A549 (cell line): ENCODE measurements around the gene GMDS. TPM values are rescaled to one million over a fixed set of nuclear protein-coding genes. Genes with fewer than 3 reads are reported as not detected.

Source experiments
- ATAC-seq, 2 experiments: fragments of 200-7000 bp in 1 of 2; fragments of >200 bp in 1 of 2; cut with Nextera tagmentation in 1 of 2; cut with Tn5 transposase in 1 of 2; 3 replicates each; pipeline versions ENCODE4 v1.8.0 to v1.9.1; 2018 to 2020; ENCODE audit warnings: mild to moderate bottlenecking in 1 of 2, moderate library complexity in 1 of 2
- CTCF ChIA-PET: fragments of 300-600 bp; sonication (Branson Sonifier 250); formaldehyde crosslinking; extraction: SDS; loops from one replicate; lab custom pipeline; 2021; ENCODE audit warnings: antibody characterized with exemption, inconsistent platforms; lab: Yijun Ruan, JAX
- POLR2A ChIA-PET: fragments of 350-600 bp; formaldehyde crosslinking; extraction: SDS; loops from one replicate; lab custom pipeline; 2021; ENCODE audit warnings: antibody characterized with exemption, inconsistent platforms; lab: Yijun Ruan, JAX
- DNase-seq, 2 experiments: peaks; one replicate each; pipeline versions ENCODE4 v3.0.0 to v3.0.0-alpha.2; 2011 to 2016; ENCODE audit warnings: low read depth in 1 of 2, low spot score in 1 of 2
- FAIRE-seq: peaks from 2 replicates; lab custom pipeline; 2011; peaks lifted over from hg19 to GRCh38; lab: Jason Lieb, UNC
- H3K27ac ChIP-seq, 2 experiments: fragments of >200 bp; sonication (Bioruptor Twin); formaldehyde crosslinking; 3 replicates each; pipeline ENCODE4 v1.5.1; 2016 to 2017
- H3K4me1 ChIP-seq: fragments of >200 bp; sonication (Bioruptor Twin); formaldehyde crosslinking; 3 replicates; pipeline ENCODE4 v1.6.1; 2016
- H3K4me2 ChIP-seq: fragments of >200 bp; sonication (Bioruptor Twin); formaldehyde crosslinking; 3 replicates; pipeline ENCODE4 v1.6.1; 2016
- H3K4me3 ChIP-seq: fragments of >200 bp; sonication (Bioruptor Twin); formaldehyde crosslinking; 3 replicates; pipeline ENCODE4 v1.5.1; 2016
- H3K9me3 ChIP-seq: fragments of >200 bp; sonication (Bioruptor Twin); formaldehyde crosslinking; 3 replicates; pipeline ENCODE4 v1.6.1; 2016
- BCL3 ChIP-seq: fragments of >200 bp; sonication (Bioruptor Twin); formaldehyde crosslinking; IDR thresholded peaks from 3 replicates; pipeline ENCODE4 v1.6.1; 2016
- CBX2 ChIP-seq: fragments of 200-600 bp; sonication (generic); IDR thresholded peaks from 2 replicates; pipeline ENCODE4 v1.6.1; 2016; ENCODE audit warnings: low read depth, mild to moderate bottlenecking, borderline replicate concordance
- CEBPB ChIP-seq, 2 experiments: fragments of >200 bp in 1 of 2; sonication (Bioruptor Twin) in 1 of 2; formaldehyde crosslinking in 1 of 2; IDR thresholded peaks; 2 replicates each; pipeline ENCODE4 v1.6.1; 2012 to 2016
- EHF ChIP-seq: fragments of 250-450 bp; sonication (Bioruptor Pico); IDR thresholded peaks from 2 replicates; pipeline ENCODE4 v1.5.0; 2020; ENCODE audit warnings: mild to moderate bottlenecking
- ESRRA ChIP-seq: fragments of 150-350 bp; IDR thresholded peaks from 2 replicates; pipeline ENCODE4 v1.6.1; 2014; ENCODE audit warnings: mild to moderate bottlenecking, low read length, borderline replicate concordance
- FOSB ChIP-seq: fragments of 250-450 bp; sonication (Bioruptor Pico); IDR thresholded peaks from 2 replicates; pipeline ENCODE4 v1.5.0; 2020; ENCODE audit warnings: mild to moderate bottlenecking, moderate library complexity
- FOXS1 ChIP-seq: fragments of 250-450 bp; sonication (Bioruptor Pico); IDR thresholded peaks from 2 replicates; pipeline ENCODE4 v1.5.0; 2020; ENCODE audit warnings: mild to moderate bottlenecking, moderate library complexity
- HDAC2 ChIP-seq: fragments of 200-600 bp; sonication (generic); IDR thresholded peaks from 2 replicates; pipeline ENCODE4 v1.6.1; 2016
- HOXB13 ChIP-seq: fragments of 250-450 bp; sonication (Bioruptor Pico); IDR thresholded peaks from 2 replicates; pipeline ENCODE4 v1.5.0; 2020; ENCODE audit warnings: low read depth, mild to moderate bottlenecking, moderate library complexity
- HOXB5 ChIP-seq: fragments of 250-450 bp; sonication (Bioruptor Pico); IDR thresholded peaks from 2 replicates; pipeline ENCODE4 v1.5.0; 2020; ENCODE audit warnings: mild to moderate bottlenecking, moderate library complexity
- KDM1A ChIP-seq: fragments of 200-600 bp; sonication (generic); IDR thresholded peaks from 2 replicates; pipeline ENCODE4 v1.6.1; 2016; ENCODE audit warnings: low read depth, mild to moderate bottlenecking
- KDM5A ChIP-seq: fragments of 200-600 bp; sonication (generic); IDR thresholded peaks from 2 replicates; pipeline ENCODE4 v1.6.1; 2016; ENCODE audit warnings: antibody characterized with exemption, mild to moderate bottlenecking
- MYC ChIP-seq: IDR thresholded peaks from 2 replicates; pipeline ENCODE4 v1.6.1; 2012; ENCODE audit warnings: mild to moderate bottlenecking, inconsistent platforms, low read length, improper control_type of control experiment, borderline replicate concordance
- NFE2L2 ChIP-seq: fragments of 150-350 bp; conservative IDR thresholded peaks from 2 replicates; pipeline ENCODE4 v1.6.1; 2014; ENCODE audit warnings: low read length
- PHF8 ChIP-seq: fragments of 200-600 bp; sonication (generic); IDR thresholded peaks from 2 replicates; pipeline ENCODE4 v1.6.1; 2016; ENCODE audit warnings: low read depth, mild to moderate bottlenecking, antibody characterized with exemption, moderate library complexity, borderline replicate concordance
- POLR2A ChIP-seq: IDR thresholded peaks from 2 replicates; pipeline ENCODE4 v1.6.1; 2012; ENCODE audit warnings: mild to moderate bottlenecking, low read length
- TP53 ChIP-seq: fragments of 250-450 bp; sonication (Bioruptor Pico); IDR thresholded peaks from 2 replicates; pipeline ENCODE4 v1.5.0; 2021; ENCODE audit warnings: mild to moderate bottlenecking, moderate library complexity
- ZC3H11A ChIP-seq: fragments of 450-650 bp; IDR thresholded peaks from 2 replicates; pipeline ENCODE4 v1.6.1; 2014; ENCODE audit warnings: antibody characterized with exemption, mild to moderate bottlenecking
- ZFP36 ChIP-seq: fragments of 450-650 bp; IDR thresholded peaks from 2 replicates; pipeline ENCODE4 v1.6.1; 2014; ENCODE audit warnings: borderline replicate concordance; ENCODE audit not compliant: partially characterized antibody
- ZNF302 ChIP-seq: fragments of 250-450 bp; sonication (Bioruptor Pico); IDR thresholded peaks from 2 replicates; pipeline ENCODE4 v1.9.0; 2021; ENCODE audit warnings: inconsistent platforms, mild to moderate bottlenecking, moderate library complexity
- WGBS: methylation state at CpG from one replicate; pipeline ENCODE4 v1.1.6; 2017; ENCODE audit errors: missing lambda C conversion rate; 5-methylcytosine and 5-hydroxymethylcytosine counted together
- polyA plus RNA-seq, 4 experiments: library from polyadenylated mRNA; depleted of rRNA in 3 of 4; stranded (reverse); fragments of >200 nt; fragmentation: RNase III in 1 of 4; extraction: RNeasy Plus Mini Kit Qiagen cat#74134 plus additional on column Dnase treatment in 1 of 4; gene quantifications; 2 replicates in 3 of 4; 3 replicates in 1 of 4; pipeline ENCODE4 v1.2.3, GENCODE V29; 2011 to 2017
- TF ChIP-seq, protein P1 (sequence below): fragments of 250-450 bp; sonication (Bioruptor Pico); IDR thresholded peaks from 2 replicates; pipeline ENCODE4 v1.5.0; 2020; ENCODE audit warnings: low read depth, mild to moderate bottlenecking, moderate library complexity
- TF ChIP-seq, protein P2 (sequence below): fragments of 200-600 bp; sonication (generic); IDR thresholded peaks from 2 replicates; pipeline ENCODE4 v1.6.1; 2016; ENCODE audit warnings: antibody characterized with exemption, mild to moderate bottlenecking, moderate library complexity
- TF ChIP-seq, protein P3 (sequence below): fragments of 150-350 bp; IDR thresholded peaks from 2 replicates; pipeline ENCODE4 v1.6.1; 2014; ENCODE audit warnings: low read depth, mild to moderate bottlenecking, low read length
- TF ChIP-seq, protein P4 (sequence below): IDR thresholded peaks from 2 replicates; pipeline ENCODE4 v1.6.1; 2012; ENCODE audit warnings: low read depth, borderline replicate concordance

GMDS gene
- polyA plus RNA-seq, 2 of the 4 experiments (the other 2 are of a cell fraction), result 9.9 to 12.4 TPM

DNA sequence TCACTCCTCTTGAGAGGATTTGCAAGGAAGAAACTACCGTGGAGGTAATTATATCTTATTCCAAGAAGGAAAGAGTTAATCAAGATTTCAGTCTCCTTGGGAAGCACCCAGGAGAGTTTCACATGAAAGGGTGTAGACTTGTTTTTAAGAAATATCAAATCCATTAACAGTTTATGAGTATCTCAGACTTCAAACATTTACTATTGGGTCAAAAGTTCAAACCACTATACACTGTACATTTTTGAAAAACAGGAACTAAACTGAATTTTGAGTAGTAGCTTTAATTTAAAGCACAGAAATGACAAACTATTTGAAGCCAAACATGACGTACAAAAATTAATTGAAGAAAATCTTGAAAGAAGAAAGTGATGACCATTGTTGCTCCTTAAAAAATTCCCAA is 471.7 kb downstream of the GMDS start:
- Histone ChIP-seq H3K27ac (no peak overlapping the region), H3K4me2 (no peak overlapping the region), H3K4me1 (no peaks in the 10 kb centered on the region), H3K9me3 (no peaks in the 10 kb centered on the region), H3K4me3 (no peak overlapping the region)
- 85% methylated on average over 2 of the region's 2 CpGs for WGBS
- FAIRE-seq (no peak), DNase-seq (no peak)
- CTCF ChIA-PET, result no interaction called here
- POLR2A ChIA-PET, result no interaction called here
- TF ChIP-seq FOSB (CRISPR knock-in tag) (no peak), KDM5A (no peak), BCL3 (no peak), CBX2 (no peak), MYC (no peak), NFE2L2 (no peak), HOXB13 (CRISPR knock-in tag) (no peak), ESRRA (no peak), ZNF302 (CRISPR knock-in tag) (no peak), FOXS1 (CRISPR knock-in tag) (no peak), ZFP36 (no peak), PHF8 (no peak), TP53 (CRISPR knock-in tag) (no peak), HOXB5 (CRISPR knock-in tag) (no peak), KDM1A (no peak), CEBPB (IDR thresholded peaks at IDR 0.05) (no peak)
- TF ChIP-seq, protein P1, sequence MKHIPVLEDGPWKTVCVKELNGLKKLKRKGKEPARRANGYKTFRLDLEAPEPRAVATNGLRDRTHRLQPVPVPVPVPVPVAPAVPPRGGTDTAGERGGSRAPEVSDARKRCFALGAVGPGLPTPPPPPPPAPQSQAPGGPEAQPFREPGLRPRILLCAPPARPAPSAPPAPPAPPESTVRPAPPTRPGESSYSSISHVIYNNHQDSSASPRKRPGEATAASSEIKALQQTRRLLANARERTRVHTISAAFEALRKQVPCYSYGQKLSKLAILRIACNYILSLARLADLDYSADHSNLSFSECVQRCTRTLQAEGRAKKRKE (CRISPR knock-in tag), result no peak
- TF ChIP-seq, protein P2, sequence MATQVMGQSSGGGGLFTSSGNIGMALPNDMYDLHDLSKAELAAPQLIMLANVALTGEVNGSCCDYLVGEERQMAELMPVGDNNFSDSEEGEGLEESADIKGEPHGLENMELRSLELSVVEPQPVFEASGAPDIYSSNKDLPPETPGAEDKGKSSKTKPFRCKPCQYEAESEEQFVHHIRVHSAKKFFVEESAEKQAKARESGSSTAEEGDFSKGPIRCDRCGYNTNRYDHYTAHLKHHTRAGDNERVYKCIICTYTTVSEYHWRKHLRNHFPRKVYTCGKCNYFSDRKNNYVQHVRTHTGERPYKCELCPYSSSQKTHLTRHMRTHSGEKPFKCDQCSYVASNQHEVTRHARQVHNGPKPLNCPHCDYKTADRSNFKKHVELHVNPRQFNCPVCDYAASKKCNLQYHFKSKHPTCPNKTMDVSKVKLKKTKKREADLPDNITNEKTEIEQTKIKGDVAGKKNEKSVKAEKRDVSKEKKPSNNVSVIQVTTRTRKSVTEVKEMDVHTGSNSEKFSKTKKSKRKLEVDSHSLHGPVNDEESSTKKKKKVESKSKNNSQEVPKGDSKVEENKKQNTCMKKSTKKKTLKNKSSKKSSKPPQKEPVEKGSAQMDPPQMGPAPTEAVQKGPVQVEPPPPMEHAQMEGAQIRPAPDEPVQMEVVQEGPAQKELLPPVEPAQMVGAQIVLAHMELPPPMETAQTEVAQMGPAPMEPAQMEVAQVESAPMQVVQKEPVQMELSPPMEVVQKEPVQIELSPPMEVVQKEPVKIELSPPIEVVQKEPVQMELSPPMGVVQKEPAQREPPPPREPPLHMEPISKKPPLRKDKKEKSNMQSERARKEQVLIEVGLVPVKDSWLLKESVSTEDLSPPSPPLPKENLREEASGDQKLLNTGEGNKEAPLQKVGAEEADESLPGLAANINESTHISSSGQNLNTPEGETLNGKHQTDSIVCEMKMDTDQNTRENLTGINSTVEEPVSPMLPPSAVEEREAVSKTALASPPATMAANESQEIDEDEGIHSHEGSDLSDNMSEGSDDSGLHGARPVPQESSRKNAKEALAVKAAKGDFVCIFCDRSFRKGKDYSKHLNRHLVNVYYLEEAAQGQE, result no peak
- TF ChIP-seq, protein P3, sequence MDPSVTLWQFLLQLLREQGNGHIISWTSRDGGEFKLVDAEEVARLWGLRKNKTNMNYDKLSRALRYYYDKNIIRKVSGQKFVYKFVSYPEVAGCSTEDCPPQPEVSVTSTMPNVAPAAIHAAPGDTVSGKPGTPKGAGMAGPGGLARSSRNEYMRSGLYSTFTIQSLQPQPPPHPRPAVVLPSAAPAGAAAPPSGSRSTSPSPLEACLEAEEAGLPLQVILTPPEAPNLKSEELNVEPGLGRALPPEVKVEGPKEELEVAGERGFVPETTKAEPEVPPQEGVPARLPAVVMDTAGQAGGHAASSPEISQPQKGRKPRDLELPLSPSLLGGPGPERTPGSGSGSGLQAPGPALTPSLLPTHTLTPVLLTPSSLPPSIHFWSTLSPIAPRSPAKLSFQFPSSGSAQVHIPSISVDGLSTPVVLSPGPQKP, result no peak
- TF ChIP-seq, all 56 proteins: peak for 0
- no peak for ATAC-seq

GRCh38 chr6:1770968-1771723 is 474.3 kb downstream of the GMDS start:
- FAIRE-seq, result no peak
- CTCF ChIA-PET, result no interaction called here
- Histone ChIP-seq H3K27ac (no peak overlapping the region), H3K4me3 (no peak overlapping the region), H3K9me3 (no peaks in the 10 kb centered on the region), H3K4me2 (no peak overlapping the region), H3K4me1 (peaks cover 8% of the 10 kb centered on the region)
- 72% methylated on average over 5 of the region's 5 CpGs for WGBS
- DNase-seq, result no peak
- no peak for ATAC-seq
- POLR2A ChIA-PET, result no interaction called here
- TF ChIP-seq HOXB5 (CRISPR knock-in tag), result no peak
- TF ChIP-seq, protein P4, sequence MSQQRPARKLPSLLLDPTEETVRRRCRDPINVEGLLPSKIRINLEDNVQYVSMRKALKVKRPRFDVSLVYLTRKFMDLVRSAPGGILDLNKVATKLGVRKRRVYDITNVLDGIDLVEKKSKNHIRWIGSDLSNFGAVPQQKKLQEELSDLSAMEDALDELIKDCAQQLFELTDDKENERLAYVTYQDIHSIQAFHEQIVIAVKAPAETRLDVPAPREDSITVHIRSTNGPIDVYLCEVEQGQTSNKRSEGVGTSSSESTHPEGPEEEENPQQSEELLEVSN, result no peak
- TF ChIP-seq HDAC2, result no peak
- no peak for TF ChIP-seq FOSB (CRISPR knock-in tag)
- no peak for TF ChIP-seq POLR2A
- no peak for TF ChIP-seq MYC
- no peak for TF ChIP-seq ZC3H11A
- TF ChIP-seq BCL3, result no peak
- TF ChIP-seq, protein P2, result no peak
- TF ChIP-seq EHF, result no peak
